Measurements from ENCODE around the gene ATAD5.
"Not testable (repeated sequence)": the region's sequence is repeated elsewhere in the genome, so short reads cannot be mapped to it uniquely, and the experiment has no call there.

The ATAD5 gene

GRCh38 chr17:30920282-30920681, 88.5 kb downstream of the ATAD5 start:
- Histone ChIP-seq H3K9ac (ENCODE audit: low read depth, low read length) (no peak overlapping the region), H3K9me3 (ENCODE audit: control insufficient read depth, insufficient read depth, low read length) (no peaks in the 10 kb centered on the region), H3K4me1 (ENCODE audit: control insufficient read depth, insufficient read depth, low read length) (peaks cover 6% of the 10 kb centered on the region), H3K27me3 (ENCODE audit: control insufficient read depth, insufficient read depth, low read length) (peaks cover 41% of the 10 kb centered on the region), H3K4me3 (ENCODE audit: low read depth, low read length) (no peak overlapping the region), H3K36me3 (ENCODE audit: control insufficient read depth, insufficient read depth, low read length) (no peaks in the 10 kb centered on the region)

- H3K9me3 ChIP-seq (ENCODE audit: control insufficient read depth, insufficient read depth, low read length), result no peaks in the 10 kb centered on the region
- H3K27me3 ChIP-seq (ENCODE audit: control insufficient read depth, insufficient read depth, low read length), result peaks cover 35% of the 10 kb centered on the region
- no peaks in the 10 kb centered on the region for H3K36me3 ChIP-seq (ENCODE audit: control insufficient read depth, insufficient read depth, low read length)
- H3K9ac ChIP-seq (ENCODE audit: low read depth, low read length), result no peak overlapping the region
- H3K4me3 ChIP-seq (ENCODE audit: low read depth, low read length), result peak overlapping the region; percentile 59
- peaks cover 6% of the 10 kb centered on the region for H3K4me1 ChIP-seq (ENCODE audit: control insufficient read depth, insufficient read depth, low read length)
Measured at GRCh38 chr17:30920683-30921543, 89.1 kb downstream of the ATAD5 start.

- peaks cover 6% of the 10 kb centered on the region for H3K4me1 ChIP-seq (ENCODE audit: control insufficient read depth, insufficient read depth, low read length)
- H3K9ac ChIP-seq (ENCODE audit: low read depth, low read length), result no peak within 1 kb of the TSS
- no peaks in the 10 kb centered on the region for H3K9me3 ChIP-seq (ENCODE audit: control insufficient read depth, insufficient read depth, low read length)
- peaks cover 38% of the 10 kb centered on the region for H3K27me3 ChIP-seq (ENCODE audit: control insufficient read depth, insufficient read depth, low read length)
- H3K36me3 ChIP-seq (ENCODE audit: control insufficient read depth, insufficient read depth, low read length), result no peaks in the 10 kb centered on the region
- peak within 1 kb of the TSS; percentile 59 for H3K4me3 ChIP-seq (ENCODE audit: low read depth, low read length)
Measured at GRCh38 chr17:30921544-30922196, 89.9 kb downstream of the ATAD5 start, which contains the start of gene ADAP2. TSS of gene ADAP2 (plus strand) at chr17:30921945. CDS start at chr17:30922015, 70 bp downstream.

- Histone ChIP-seq H3K4me3 (ENCODE audit: low read depth, low read length) (peak overlapping the region; percentile 59), H3K27me3 (ENCODE audit: control insufficient read depth, insufficient read depth, low read length) (peaks cover 38% of the 10 kb centered on the region), H3K4me1 (ENCODE audit: control insufficient read depth, insufficient read depth, low read length) (peaks cover 6% of the 10 kb centered on the region), H3K36me3 (ENCODE audit: control insufficient read depth, insufficient read depth, low read length) (no peaks in the 10 kb centered on the region), H3K9me3 (ENCODE audit: control insufficient read depth, insufficient read depth, low read length) (no peaks in the 10 kb centered on the region), H3K9ac (ENCODE audit: low read depth, low read length) (no peak overlapping the region)
Measured at GRCh38 chr17:30922235-30923030, 90.7 kb downstream of the ATAD5 start.

- Histone ChIP-seq H3K4me1 (ENCODE audit: control insufficient read depth, insufficient read depth, low read length) (peaks cover 6% of the 10 kb centered on the region), H3K27me3 (ENCODE audit: control insufficient read depth, insufficient read depth, low read length) (peaks cover 38% of the 10 kb centered on the region), H3K4me3 (ENCODE audit: low read depth, low read length) (no peak overlapping the region), H3K36me3 (ENCODE audit: control insufficient read depth, insufficient read depth, low read length) (no peaks in the 10 kb centered on the region), H3K9me3 (ENCODE audit: control insufficient read depth, insufficient read depth, low read length) (no peaks in the 10 kb centered on the region), H3K9ac (ENCODE audit: low read depth, low read length) (no peak overlapping the region)
Measured at GRCh38 chr17:30924341-30924740, 92.6 kb downstream of the ATAD5 start.

GRCh38 chr17:30926516-30926915, 94.8 kb downstream of the ATAD5 start:
- peaks cover 23% of the 10 kb centered on the region for H3K27me3 ChIP-seq (ENCODE audit: control insufficient read depth, insufficient read depth, low read length)
- no peak overlapping the region for H3K9ac ChIP-seq (ENCODE audit: low read depth, low read length)
- H3K36me3 ChIP-seq (ENCODE audit: control insufficient read depth, insufficient read depth, low read length), result no peaks in the 10 kb centered on the region
- H3K4me1 ChIP-seq (ENCODE audit: control insufficient read depth, insufficient read depth, low read length), result peaks cover 1% of the 10 kb centered on the region
- H3K9me3 ChIP-seq (ENCODE audit: control insufficient read depth, insufficient read depth, low read length), result no peaks in the 10 kb centered on the region
- H3K4me3 ChIP-seq (ENCODE audit: low read depth, low read length), result no peak overlapping the region

- Histone ChIP-seq H3K9ac (ENCODE audit: low read depth, low read length) (no peak overlapping the region), H3K4me1 (ENCODE audit: control insufficient read depth, insufficient read depth, low read length) (no peaks in the 10 kb centered on the region), H3K9me3 (ENCODE audit: control insufficient read depth, insufficient read depth, low read length) (no peaks in the 10 kb centered on the region), H3K4me3 (ENCODE audit: low read depth, low read length) (no peak overlapping the region), H3K27me3 (ENCODE audit: control insufficient read depth, insufficient read depth, low read length) (peaks cover 14% of the 10 kb centered on the region), H3K36me3 (ENCODE audit: control insufficient read depth, insufficient read depth, low read length) (no peaks in the 10 kb centered on the region)
Measured at GRCh38 chr17:30927756-30928155, 96.0 kb downstream of the ATAD5 start.

GRCh38 chr17:30928584-30928983, 96.8 kb downstream of the ATAD5 start:
- H3K4me1 ChIP-seq (ENCODE audit: control insufficient read depth, insufficient read depth, low read length), result no peaks in the 10 kb centered on the region

GRCh38 chr17:30929081-30929633, 97.4 kb downstream of the ATAD5 start:
- no peaks in the 10 kb centered on the region for H3K36me3 ChIP-seq (ENCODE audit: control insufficient read depth, insufficient read depth, low read length)
- no peaks in the 10 kb centered on the region for H3K9me3 ChIP-seq (ENCODE audit: control insufficient read depth, insufficient read depth, low read length)
- no peak overlapping the region for H3K4me3 ChIP-seq (ENCODE audit: low read depth, low read length)
- H3K27me3 ChIP-seq (ENCODE audit: control insufficient read depth, insufficient read depth, low read length), result peaks cover 2% of the 10 kb centered on the region
- no peaks in the 10 kb centered on the region for H3K4me1 ChIP-seq (ENCODE audit: control insufficient read depth, insufficient read depth, low read length)
- no peak overlapping the region for H3K9ac ChIP-seq (ENCODE audit: low read depth, low read length)

More at GRCh38 chr17:30928584-30928983, 96.8 kb downstream of the ATAD5 start:
- Histone ChIP-seq H3K36me3 (ENCODE audit: control insufficient read depth, insufficient read depth, low read length) (no peaks in the 10 kb centered on the region), H3K4me3 (ENCODE audit: low read depth, low read length) (no peak overlapping the region), H3K9ac (ENCODE audit: low read depth, low read length) (no peak overlapping the region), H3K27me3 (ENCODE audit: control insufficient read depth, insufficient read depth, low read length) (peaks cover 6% of the 10 kb centered on the region), H3K9me3 (ENCODE audit: control insufficient read depth, insufficient read depth, low read length) (no peaks in the 10 kb centered on the region)

- H3K9ac ChIP-seq (ENCODE audit: low read depth, low read length), result not testable (repeated sequence)
Measured at GRCh38 chr17:30929861-30930260, 98.1 kb downstream of the ATAD5 start.

GRCh38 chr17:30930495-30930894, 98.7 kb downstream of the ATAD5 start:
- H3K27me3 ChIP-seq (ENCODE audit: control insufficient read depth, insufficient read depth, low read length), result peaks cover 2% of the 10 kb centered on the region
- H3K36me3 ChIP-seq (ENCODE audit: control insufficient read depth, insufficient read depth, low read length), result no peaks in the 10 kb centered on the region
- H3K9ac ChIP-seq (ENCODE audit: low read depth, low read length), result no peak overlapping the region
- no peaks in the 10 kb centered on the region for H3K9me3 ChIP-seq (ENCODE audit: control insufficient read depth, insufficient read depth, low read length)
- no peaks in the 10 kb centered on the region for H3K4me1 ChIP-seq (ENCODE audit: control insufficient read depth, insufficient read depth, low read length)
- H3K4me3 ChIP-seq (ENCODE audit: low read depth, low read length), result no peak overlapping the region

More at GRCh38 chr17:30929861-30930260, 98.1 kb downstream of the ATAD5 start:
- not testable (repeated sequence) for H3K4me1 ChIP-seq (ENCODE audit: control insufficient read depth, insufficient read depth, low read length); H3K27me3 ChIP-seq (ENCODE audit: control insufficient read depth, insufficient read depth, low read length); H3K9me3 ChIP-seq (ENCODE audit: control insufficient read depth, insufficient read depth, low read length); H3K36me3 ChIP-seq (ENCODE audit: control insufficient read depth, insufficient read depth, low read length); H3K4me3 ChIP-seq (ENCODE audit: low read depth, low read length)

All from iPS-15b (cell line).